ENCODE results near the gene UBQLN2. TPM values are rescaled to one million over a fixed set of nuclear protein-coding genes. Genes with fewer than 3 reads are reported as not detected.
"Not testable (repeated sequence)": the region's sequence is repeated elsewhere in the genome, so short reads cannot be mapped to it uniquely, and the experiment has no call there.

UBQLN2 gene
- total RNA-seq, 2 donors from 2014 or later, result 39.6 to 54.2 TPM

DNA sequence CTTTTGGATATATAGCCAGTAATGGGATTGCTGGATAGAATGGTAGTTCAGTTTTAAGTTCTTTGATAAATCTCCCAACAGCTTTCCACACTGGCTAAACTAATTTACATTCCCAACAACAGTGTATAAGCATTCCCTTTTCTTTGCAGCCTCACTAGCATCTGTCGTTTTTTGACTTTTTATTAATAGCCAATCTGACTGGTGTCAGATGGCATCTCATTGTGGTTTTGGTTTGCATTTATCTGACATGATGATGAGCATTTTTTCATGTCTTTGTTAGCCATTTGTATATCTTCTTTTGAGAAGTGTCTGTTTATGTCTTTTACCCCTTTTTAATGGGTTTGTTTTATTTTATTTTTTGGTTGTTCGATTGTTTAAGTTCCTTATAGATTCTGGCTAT, 13.3 kb downstream of the UBQLN2 start:
- peaks cover 14% of the 10 kb centered on the region for H3K4me1 Mint-ChIP-seq
- H3K27ac Mint-ChIP-seq, result no peak overlapping the region
- DNase-seq, result no peak
- H3K27me3 Mint-ChIP-seq, result no peaks in the 10 kb centered on the region
- H3K9me3 ChIP-seq (ENCODE audit: control insufficient read depth, low read length, poor library complexity, severe bottlenecking), result no peaks in the 10 kb centered on the region
- H3K36me3 Mint-ChIP-seq (ENCODE audit: low read depth), result peaks cover 12% of the 10 kb centered on the region
- ATAC-seq, result no peak
- H3K4me3 Mint-ChIP-seq, result no peak overlapping the region

- no peak overlapping the region for H3K4me3 Mint-ChIP-seq
- no peak overlapping the region for H3K27ac Mint-ChIP-seq
- peaks cover 5% of the 10 kb centered on the region for H3K4me1 Mint-ChIP-seq
- H3K36me3 Mint-ChIP-seq (ENCODE audit: low read depth), result no peaks in the 10 kb centered on the region
- no peak for ATAC-seq
- no peak for DNase-seq
- H3K27me3 Mint-ChIP-seq, result no peaks in the 10 kb centered on the region
- H3K9me3 ChIP-seq (ENCODE audit: control insufficient read depth, low read length, poor library complexity, severe bottlenecking), result no peaks in the 10 kb centered on the region
These were observed 25.2 kb downstream of the UBQLN2 start for GRCh38 chrX:56588397-56589188.

- H3K4me3 Mint-ChIP-seq; ATAC-seq; H3K27me3 Mint-ChIP-seq; H3K27ac Mint-ChIP-seq; DNase-seq; H3K9me3 ChIP-seq (ENCODE audit: control insufficient read depth, low read length, poor library complexity, severe bottlenecking); H3K4me1 Mint-ChIP-seq; H3K36me3 Mint-ChIP-seq (ENCODE audit: low read depth): not testable (repeated sequence)
These were observed 28.4 kb downstream of the UBQLN2 start for GRCh38 chrX:56591830-56592229.

- ATAC-seq (no peak), DNase-seq (no peak)
- no peaks in the 10 kb centered on the region for H3K27me3 Mint-ChIP-seq
- peaks cover 4% of the 10 kb centered on the region for H3K9me3 ChIP-seq (ENCODE audit: control insufficient read depth, low read length, poor library complexity, severe bottlenecking)
- H3K4me1 Mint-ChIP-seq, result no peaks in the 10 kb centered on the region
- H3K4me3 Mint-ChIP-seq, result no peak overlapping the region
- no peak overlapping the region for H3K27ac Mint-ChIP-seq
- H3K36me3 Mint-ChIP-seq (ENCODE audit: low read depth), result peaks cover 6% of the 10 kb centered on the region
These were observed 36.7 kb downstream of the UBQLN2 start for GRCh38 chrX:56600141-56600540.

- DNase-seq (no peak), ATAC-seq (no peak)
- Mint-ChIP-seq H3K36me3 (ENCODE audit: low read depth) (peaks cover 6% of the 10 kb centered on the region), H3K4me1 (no peaks in the 10 kb centered on the region), H3K27me3 (no peaks in the 10 kb centered on the region), H3K27ac (no peak overlapping the region), H3K4me3 (no peak overlapping the region)
- peaks cover 4% of the 10 kb centered on the region for H3K9me3 ChIP-seq (ENCODE audit: control insufficient read depth, low read length, poor library complexity, severe bottlenecking)
These were observed 37.6 kb downstream of the UBQLN2 start for GRCh38 chrX:56600987-56601386.

GRCh38 chrX:56615282-56615681, 51.9 kb downstream of the UBQLN2 start:
- no peaks in the 10 kb centered on the region for H3K36me3 Mint-ChIP-seq (ENCODE audit: low read depth)
- no peak overlapping the region for H3K27ac Mint-ChIP-seq
- H3K9me3 ChIP-seq (ENCODE audit: control insufficient read depth, low read length, poor library complexity, severe bottlenecking), result peaks cover 3% of the 10 kb centered on the region
- no peak overlapping the region for H3K4me3 Mint-ChIP-seq
- DNase-seq (no peak), ATAC-seq (no peak)
- no peaks in the 10 kb centered on the region for H3K4me1 Mint-ChIP-seq
- no peaks in the 10 kb centered on the region for H3K27me3 Mint-ChIP-seq

Other genes starting within 250 kb of the UBQLN2 start
- 10 to 100 TPM; 29.8 to 39.8 TPM for gene NBDY, start 165.6 kb downstream of the UBQLN2 start, total RNA-seq